Gastrocnemius medialis (tissue), 4 donors: ENCODE measurements around the gene FBXO28. TPM values are rescaled to one million over a fixed set of nuclear protein-coding genes. Genes with fewer than 3 reads are reported as not detected.

Experiments
- ATAC-seq, 2 donors: fragments of 150-250 bp; one replicate each; pipeline ENCODE4 v1.9.1; 2016
- DNase-seq, 2 donors: peaks; one replicate each; pipeline ENCODE4 v3.0.0-alpha.2; 2019
- H3K27ac ChIP-seq, 4 donors: fragments of 200-600 bp; sonication (generic); 1 replicate in 1 of 4; 2 replicates in 3 of 4; pipeline ENCODE4 v1.5.1; 2016 to 2018; ENCODE audit warnings: mild to moderate bottlenecking in 2 of 4, moderate library complexity in 1 of 4
- H3K27me3 ChIP-seq, 3 donors: fragments of 200-600 bp; sonication (generic) in 2 of 3; 1 replicate in 1 of 3; 2 replicates in 2 of 3; pipeline versions ENCODE4 v1.5.1 to v1.6.0; 2016 to 2019; ENCODE audit warnings: mild to moderate bottlenecking in 1 of 3, moderate library complexity in 1 of 3
- H3K36me3 ChIP-seq, 2 donors: fragments of 200-600 bp; sonication (generic) in 1 of 2; one replicate each; pipeline ENCODE4 v1.5.1; 2017 to 2018
- H3K4me1 ChIP-seq, 2 donors: fragments of 200-600 bp; sonication (generic) in 1 of 2; one replicate each; pipeline ENCODE4 v1.5.1; 2016 to 2017; ENCODE audit warnings: mild to moderate bottlenecking in 2 of 2
- H3K4me3 ChIP-seq, 4 donors: fragments of 200-600 bp; sonication (generic) in 3 of 4; 1 replicate in 1 of 4; 2 replicates in 3 of 4; pipeline ENCODE4 v1.5.1; 2016 to 2019; ENCODE audit warnings: mild to moderate bottlenecking in 2 of 4
- H3K9me3 ChIP-seq, 3 donors: fragments of 200-600 bp; sonication (generic) in 2 of 3; 1 replicate in 1 of 3; 2 replicates in 2 of 3; pipeline ENCODE4 v1.5.1; 2016 to 2019
- POLR2A ChIP-seq, 2 donors: fragments of 450-650 bp; IDR thresholded peaks; one replicate each; pipeline ENCODE4 v1.6.1; 2017; ENCODE audit warnings: antibody characterized with exemption in 2 of 2, mild to moderate bottlenecking in 2 of 2, moderate library complexity in 2 of 2
- in situ Hi-C, 4 donors: fragments of 200-750 bp; cut with MboI; loops; one replicate each; pipeline versions ENCODE4 v1.15.0 to v1.8.0; 2017; ENCODE audit warnings: low sequenced_read_pairs in 4 of 4
- intact Hi-C: fragments of 100-400 bp; cut with DNase I; formaldehyde crosslinking; loops from one replicate; pipeline ENCODE4 v1.15.1; 2023; ENCODE audit warnings: low total_unique reads
- total RNA-seq, 4 donors: library from RNA; depleted of rRNA; stranded (reverse); fragments of >200 nt; gene quantifications; one replicate each; pipeline versions ENCODE4 v1.1.0 to v1.2.3, GENCODE V29; 2016
- TF ChIP-seq, protein P1 (sequence below), 5 experiments: fragments of 450-650 bp in 3 of 5; fragments of 200-600 bp in 2 of 5; sonication (generic) in 2 of 5; IDR thresholded peaks in 4 of 5; conservative IDR thresholded peaks in 1 of 5; 1 replicate in 4 of 5; 2 replicates in 1 of 5; pipeline ENCODE4 v1.5.1; 2016 to 2019; ENCODE audit warnings: antibody characterized with exemption in 5 of 5, mild to moderate bottlenecking in 3 of 5, moderate library complexity in 3 of 5

The FBXO28 gene
- total RNA-seq, 4 donors from 2014 or later = 20.2 to 30.9 (median 27.4) TPM

GRCh38 chr1:224196813-224197600 lies 83.1 kb downstream of the FBXO28 start:
- in situ Hi-C loops = no loop called here

GRCh38 chr1:224198572-224198971 lies 84.7 kb downstream of the FBXO28 start:
- peaks cover 0 to under 1% of the 10 kb centered on the region in 2 donors for H3K36me3 ChIP-seq
- no peak overlapping the region for H3K4me3 ChIP-seq
- H3K27me3 ChIP-seq = no peaks in the 10 kb centered on the region
- no peak for TF ChIP-seq POLR2A (IDR thresholded peaks at IDR 0.05)
- TF ChIP-seq, protein P1, sequence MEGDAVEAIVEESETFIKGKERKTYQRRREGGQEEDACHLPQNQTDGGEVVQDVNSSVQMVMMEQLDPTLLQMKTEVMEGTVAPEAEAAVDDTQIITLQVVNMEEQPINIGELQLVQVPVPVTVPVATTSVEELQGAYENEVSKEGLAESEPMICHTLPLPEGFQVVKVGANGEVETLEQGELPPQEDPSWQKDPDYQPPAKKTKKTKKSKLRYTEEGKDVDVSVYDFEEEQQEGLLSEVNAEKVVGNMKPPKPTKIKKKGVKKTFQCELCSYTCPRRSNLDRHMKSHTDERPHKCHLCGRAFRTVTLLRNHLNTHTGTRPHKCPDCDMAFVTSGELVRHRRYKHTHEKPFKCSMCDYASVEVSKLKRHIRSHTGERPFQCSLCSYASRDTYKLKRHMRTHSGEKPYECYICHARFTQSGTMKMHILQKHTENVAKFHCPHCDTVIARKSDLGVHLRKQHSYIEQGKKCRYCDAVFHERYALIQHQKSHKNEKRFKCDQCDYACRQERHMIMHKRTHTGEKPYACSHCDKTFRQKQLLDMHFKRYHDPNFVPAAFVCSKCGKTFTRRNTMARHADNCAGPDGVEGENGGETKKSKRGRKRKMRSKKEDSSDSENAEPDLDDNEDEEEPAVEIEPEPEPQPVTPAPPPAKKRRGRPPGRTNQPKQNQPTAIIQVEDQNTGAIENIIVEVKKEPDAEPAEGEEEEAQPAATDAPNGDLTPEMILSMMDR (IDR thresholded peaks at IDR 0.05 in 4 of 5, conservative IDR thresholded peaks at IDR 0.05 in 1 of 5) = no peak
- ATAC-seq (no peak), DNase-seq (no peak)
- in situ Hi-C loops = no loop called here
- H3K9me3 ChIP-seq = no peaks in the 10 kb centered on the region
- no peak overlapping the region for H3K27ac ChIP-seq
- intact Hi-C loops = no loop called here
- no peaks in the 10 kb centered on the region for H3K4me1 ChIP-seq

More at GRCh38 chr1:224196813-224197600, 83.1 kb downstream of the FBXO28 start:
- H3K27me3 ChIP-seq = no peaks in the 10 kb centered on the region
- DNase-seq (no peak), ATAC-seq (no peak)
- peaks cover 0 to 15% of the 10 kb centered on the region in 2 donors for H3K36me3 ChIP-seq
- TF ChIP-seq, protein P1 (IDR thresholded peaks at IDR 0.05 in 4 of 5, conservative IDR thresholded peaks at IDR 0.05 in 1 of 5) = no peak
- TF ChIP-seq POLR2A (IDR thresholded peaks at IDR 0.05) = no peak
- H3K9me3 ChIP-seq = no peaks in the 10 kb centered on the region
- no peaks in the 10 kb centered on the region for H3K4me1 ChIP-seq
- intact Hi-C loops = no loop called here
- no peak overlapping the region for H3K27ac ChIP-seq
- no peak overlapping the region for H3K4me3 ChIP-seq

GRCh38 chr1:224199679-224200078 lies 85.8 kb downstream of the FBXO28 start:
- intact Hi-C loops = no loop called here
- Histone ChIP-seq H3K27ac (no peak overlapping the region), H3K9me3 (no peaks in the 10 kb centered on the region), H3K4me1 (peaks cover 4 to 10% of the 10 kb centered on the region in 2 donors), H3K36me3 (no peaks in the 10 kb centered on the region), H3K27me3 (no peaks in the 10 kb centered on the region), H3K4me3 (no peak overlapping the region)
- in situ Hi-C loops = no loop called here
- no peak for ATAC-seq
- no peak for DNase-seq
- no peak for TF ChIP-seq POLR2A (IDR thresholded peaks at IDR 0.05)
- TF ChIP-seq, protein P1 (IDR thresholded peaks at IDR 0.05 in 4 of 5, conservative IDR thresholded peaks at IDR 0.05 in 1 of 5) = no peak

- Histone ChIP-seq H3K4me1 (peaks cover 9 to 11% of the 10 kb centered on the region in 2 donors), H3K9me3 (no peaks in the 10 kb centered on the region), H3K27ac (no peak overlapping the region), H3K36me3 (no peaks in the 10 kb centered on the region), H3K27me3 (no peaks in the 10 kb centered on the region), H3K4me3 (no peak overlapping the region)
- intact Hi-C loops (no loop called here), in situ Hi-C loops (no loop called here)
- DNase-seq (no peak), ATAC-seq (no peak)
- TF ChIP-seq POLR2A (IDR thresholded peaks at IDR 0.05) = no peak
- TF ChIP-seq, protein P1 (IDR thresholded peaks at IDR 0.05 in 4 of 5, conservative IDR thresholded peaks at IDR 0.05 in 1 of 5) = no peak
Measured at GRCh38 chr1:224201383-224201782, 87.5 kb downstream of the FBXO28 start.
